Lower leg skin (tissue), 3 donors: Measurements from ENCODE around the gene PSMD13.

Experiments used
- POLR2A ChIP-seq, 2 donors: fragments of 450-650 bp; IDR thresholded peaks; one replicate each; pipeline ENCODE4 v1.6.1; 2016 to 2017; ENCODE audit warnings: antibody characterized with exemption in 2 of 2, mild to moderate bottlenecking in 1 of 2, moderate library complexity in 1 of 2
- TF ChIP-seq, protein P1 (sequence below), 3 donors: fragments of 450-650 bp; IDR thresholded peaks; one replicate each; pipeline ENCODE4 v1.5.1; 2016; ENCODE audit warnings: antibody characterized with exemption in 3 of 3, mild to moderate bottlenecking in 3 of 3, moderate library complexity in 2 of 3

DNA sequence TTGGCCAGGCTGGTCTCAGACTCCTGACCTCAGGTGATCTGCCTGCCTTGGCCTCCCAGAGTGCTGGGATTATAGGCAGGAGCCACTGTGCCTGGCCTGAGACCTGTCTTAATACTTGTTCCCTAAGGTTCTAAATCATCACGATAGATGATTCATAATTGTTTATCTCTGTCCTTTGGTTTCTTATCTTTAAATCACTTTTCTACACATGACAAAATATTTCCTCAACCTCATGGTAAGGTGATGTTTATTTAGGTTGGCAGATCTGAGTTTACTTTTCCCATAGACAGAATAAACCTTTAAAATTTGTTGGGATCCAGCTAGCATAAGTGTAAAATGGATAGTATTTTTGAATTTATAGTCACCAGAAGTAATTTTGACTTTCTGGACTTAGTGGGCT is 3.5 kb downstream of the PSMD13 start:
- no peak for TF ChIP-seq POLR2A (IDR thresholded peaks at IDR 0.05)
- TF ChIP-seq, protein P1, sequence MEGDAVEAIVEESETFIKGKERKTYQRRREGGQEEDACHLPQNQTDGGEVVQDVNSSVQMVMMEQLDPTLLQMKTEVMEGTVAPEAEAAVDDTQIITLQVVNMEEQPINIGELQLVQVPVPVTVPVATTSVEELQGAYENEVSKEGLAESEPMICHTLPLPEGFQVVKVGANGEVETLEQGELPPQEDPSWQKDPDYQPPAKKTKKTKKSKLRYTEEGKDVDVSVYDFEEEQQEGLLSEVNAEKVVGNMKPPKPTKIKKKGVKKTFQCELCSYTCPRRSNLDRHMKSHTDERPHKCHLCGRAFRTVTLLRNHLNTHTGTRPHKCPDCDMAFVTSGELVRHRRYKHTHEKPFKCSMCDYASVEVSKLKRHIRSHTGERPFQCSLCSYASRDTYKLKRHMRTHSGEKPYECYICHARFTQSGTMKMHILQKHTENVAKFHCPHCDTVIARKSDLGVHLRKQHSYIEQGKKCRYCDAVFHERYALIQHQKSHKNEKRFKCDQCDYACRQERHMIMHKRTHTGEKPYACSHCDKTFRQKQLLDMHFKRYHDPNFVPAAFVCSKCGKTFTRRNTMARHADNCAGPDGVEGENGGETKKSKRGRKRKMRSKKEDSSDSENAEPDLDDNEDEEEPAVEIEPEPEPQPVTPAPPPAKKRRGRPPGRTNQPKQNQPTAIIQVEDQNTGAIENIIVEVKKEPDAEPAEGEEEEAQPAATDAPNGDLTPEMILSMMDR (IDR thresholded peaks at IDR 0.05): no peak
